Activated CD4-positive, CD25-positive, alpha-beta regulatory T cell treated with anti-CD3 and anti-CD28 coated beads, Interleukin-2, amount 50 U/mL, for 16 hours (primary cell): ENCODE data around the gene FAM184B.

ENCODE experiments used
- DNase-seq: peaks from one replicate; pipeline ENCODE4 v3.0.0-alpha.2; 2020; ENCODE audit warnings: low read depth, low spot score

FAM184B gene

DNA sequence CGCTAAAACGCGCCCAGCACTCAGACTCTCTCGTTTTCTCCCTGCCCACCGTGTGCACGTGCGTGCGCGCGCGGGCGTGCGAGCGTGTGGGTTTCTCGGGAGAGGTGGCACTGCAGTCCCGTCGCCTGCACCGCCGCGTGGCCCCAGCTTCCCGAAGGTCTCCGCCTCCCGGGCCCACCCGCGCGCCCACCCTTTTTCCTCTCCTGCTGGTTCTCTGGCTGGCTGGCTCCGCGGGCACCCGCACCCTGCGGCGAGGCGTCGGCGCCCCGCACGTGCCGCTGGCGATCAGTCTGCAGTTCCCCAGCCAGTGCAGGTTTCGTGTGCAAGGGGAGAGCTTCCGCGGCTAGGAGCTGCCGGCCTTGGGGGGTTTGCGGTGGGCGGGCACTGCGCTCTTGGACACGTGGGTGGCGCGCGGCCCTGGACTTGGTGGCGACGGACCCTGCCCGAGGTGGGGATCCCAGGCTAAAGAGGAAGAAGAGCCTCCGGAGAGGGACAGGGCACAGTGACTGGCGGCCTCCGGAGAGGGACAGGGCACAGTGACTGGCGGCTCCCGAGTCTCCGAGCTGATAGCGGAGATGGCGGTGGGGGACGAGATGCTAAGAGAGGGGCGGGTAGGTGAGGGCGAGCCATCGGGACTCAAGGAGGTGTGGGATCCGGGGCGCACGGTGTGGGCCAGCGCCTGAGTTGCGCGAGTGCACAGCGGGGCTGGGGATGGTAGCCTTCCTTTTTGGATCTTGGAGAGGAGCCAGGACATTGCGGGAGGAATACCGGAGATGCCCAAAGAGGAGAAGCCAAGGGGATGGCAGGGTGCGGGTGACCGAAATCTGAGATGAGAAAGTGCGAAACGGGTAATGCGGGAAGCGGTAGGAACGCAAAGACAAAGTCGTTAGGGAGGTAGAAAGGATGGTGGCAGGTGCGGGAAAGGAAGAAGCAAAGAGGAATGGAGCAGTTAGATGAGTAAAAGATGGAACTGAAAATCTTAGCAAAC is at the start of gene FAM184B:
TSS of gene FAM184B (minus strand) at position 322 of the 988 bp plus-strand sequence. CDS start 322 bp downstream, outside the sequence.
- no peak for DNase-seq

DNA sequence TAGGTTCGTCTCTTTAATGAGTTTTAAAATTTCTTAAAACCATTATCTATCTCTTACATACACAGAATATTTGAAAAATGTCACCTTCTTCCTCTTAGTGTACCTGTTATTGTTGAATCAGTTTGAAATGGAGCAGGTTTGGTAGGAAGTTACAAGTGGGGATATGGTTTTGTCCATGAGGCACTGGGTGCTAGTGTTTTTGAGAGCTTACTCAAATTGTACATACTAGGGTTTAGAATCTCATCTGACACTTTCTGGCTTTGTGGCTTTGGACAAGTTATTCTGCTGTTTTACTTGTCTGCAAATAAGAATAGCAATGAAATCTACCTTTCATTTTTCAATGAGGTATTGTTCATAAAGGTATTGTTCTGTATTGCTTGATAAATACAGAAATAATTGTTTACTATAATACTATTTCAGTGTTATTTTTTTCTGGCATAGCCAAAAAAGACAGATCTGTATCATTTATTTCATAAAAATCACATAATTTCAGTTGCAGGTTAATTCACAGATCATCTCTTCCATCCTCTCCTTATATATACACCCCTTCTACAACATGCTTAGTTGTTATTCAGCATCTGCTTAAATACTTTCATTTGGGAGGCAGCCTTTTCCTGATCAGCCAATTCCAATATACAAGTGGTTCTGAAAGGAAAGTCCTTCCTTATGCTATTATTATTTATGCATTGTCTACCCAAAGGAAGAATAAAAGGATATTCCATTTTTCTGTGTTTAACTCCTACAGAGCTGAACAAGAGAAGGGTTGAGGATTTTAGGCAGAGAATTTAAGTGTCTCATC is 42.6 kb upstream of the FAM184B start:
- no peak for DNase-seq

DNA sequence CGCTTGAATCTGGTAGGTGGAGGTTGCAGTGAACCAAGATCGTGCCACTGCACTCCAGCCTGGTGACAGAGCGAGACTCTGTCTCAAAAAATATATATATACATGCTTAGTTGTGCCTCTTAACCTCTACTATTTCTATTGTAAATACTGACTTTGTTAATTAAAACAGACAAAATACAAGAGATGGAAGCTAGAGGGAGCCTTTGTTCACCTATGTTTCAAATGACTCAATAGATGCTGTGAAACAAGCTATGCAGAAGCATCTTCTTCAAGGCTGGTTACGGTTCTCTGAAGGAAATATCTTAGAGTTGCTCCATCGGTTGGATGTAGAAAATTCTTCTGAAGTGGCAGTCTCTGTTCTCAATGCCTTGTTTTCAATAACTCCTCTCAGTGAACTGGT is 35.6 kb upstream of the FAM184B start:
- no peak for DNase-seq

DNA sequence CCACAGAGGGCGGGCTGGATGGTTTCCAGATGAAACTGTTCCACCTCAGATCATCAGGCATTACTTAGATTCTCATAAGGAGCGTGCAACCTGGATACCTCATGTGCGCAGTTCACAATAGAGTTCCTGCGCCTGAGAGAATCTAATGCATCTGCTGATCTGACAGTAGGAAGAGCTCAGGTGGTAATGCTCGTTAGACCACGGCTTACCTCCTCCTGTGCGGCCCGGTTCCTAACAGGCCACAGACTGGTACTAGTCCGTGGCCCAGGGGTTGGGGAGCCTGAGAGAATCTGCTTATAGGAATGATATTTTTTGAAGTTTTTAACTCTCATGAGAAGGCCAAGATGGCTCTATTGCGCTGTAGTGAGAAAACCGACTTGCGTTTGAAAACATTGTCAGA is 34.7 kb upstream of the FAM184B start:
- DNase-seq, result no peak

DNA sequence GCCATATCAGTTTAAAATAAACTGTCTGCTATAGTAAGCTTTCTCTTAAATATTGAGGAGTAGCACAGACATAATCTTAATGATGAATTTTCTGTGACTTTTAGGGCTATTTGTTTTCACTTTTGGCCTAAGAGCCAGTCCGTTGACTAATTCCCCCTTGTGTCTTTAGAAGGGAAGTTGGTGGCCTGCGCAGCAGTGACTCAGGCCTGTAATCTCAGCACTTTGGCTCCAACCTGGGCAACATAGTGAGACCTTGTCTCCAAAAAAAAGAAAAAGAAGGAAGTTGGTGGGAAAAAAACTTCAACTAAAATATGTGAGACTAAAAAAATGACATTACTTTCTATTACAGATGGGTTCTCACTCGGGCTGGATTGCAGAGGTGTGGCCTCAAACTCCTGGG is 32.7 kb upstream of the FAM184B start:
- DNase-seq, result no peak

DNA sequence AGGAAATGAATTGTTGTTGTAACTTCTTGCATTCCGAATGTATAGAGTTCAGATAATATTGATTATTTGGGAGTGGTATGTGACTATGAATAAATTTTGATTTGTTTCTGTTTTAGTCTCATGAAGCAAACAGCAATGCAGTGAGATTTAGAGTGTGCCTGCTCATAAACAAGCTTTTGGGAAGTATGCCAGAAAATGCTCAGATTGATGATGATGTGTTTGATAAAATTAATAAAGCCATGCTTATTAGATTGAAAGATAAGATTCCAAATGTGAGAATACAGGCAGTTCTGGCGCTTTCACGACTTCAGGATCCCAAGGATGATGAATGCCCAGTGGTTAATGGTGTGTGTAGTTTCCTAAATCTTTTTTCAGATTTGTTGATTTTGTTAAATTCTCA is 31.4 kb upstream of the FAM184B start:
- no peak for DNase-seq

DNA sequence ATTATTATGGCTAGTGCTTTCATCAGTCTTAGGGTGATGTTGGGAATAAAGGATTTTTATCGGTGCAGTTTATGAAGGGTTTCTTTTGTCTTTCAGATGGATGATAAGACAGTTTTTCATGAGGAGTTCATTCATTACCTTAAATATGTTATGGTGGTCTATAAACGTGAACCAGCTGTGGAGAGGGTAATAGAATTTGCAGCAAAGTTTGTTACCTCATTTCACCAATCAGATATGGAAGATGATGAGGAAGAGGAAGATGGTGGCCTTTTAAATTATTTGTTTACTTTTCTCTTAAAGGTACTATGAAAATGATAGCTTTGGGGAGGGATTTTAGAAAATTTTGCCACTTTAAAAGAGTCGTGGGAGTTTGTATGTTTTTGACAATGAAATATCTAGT is 30.7 kb upstream of the FAM184B start:
- DNase-seq, result no peak

DNA sequence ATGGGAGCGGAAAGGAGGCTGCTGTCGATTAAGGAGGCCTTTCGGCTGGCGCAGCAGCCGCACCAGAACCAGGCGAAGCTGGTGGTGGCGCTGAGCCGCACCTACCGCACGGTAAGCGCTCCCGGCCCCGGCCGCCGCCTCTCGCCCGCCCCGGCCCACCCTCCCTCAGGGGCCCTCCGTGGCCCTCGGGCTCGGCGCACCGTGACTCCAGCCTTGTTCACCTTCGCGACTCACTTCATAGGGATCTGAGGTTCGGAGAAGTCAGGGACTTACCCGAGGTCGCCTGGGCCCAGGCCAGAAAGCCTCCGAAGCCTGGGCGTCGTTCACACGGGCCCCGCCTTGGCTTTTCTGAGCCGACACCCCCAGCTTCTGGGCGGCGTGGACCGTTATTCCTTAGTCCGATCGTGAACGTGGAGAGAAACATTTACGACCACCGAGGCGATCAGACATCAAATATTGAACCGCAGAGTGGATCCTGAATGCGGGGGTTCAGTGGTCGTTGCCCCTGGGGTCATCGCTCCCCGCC is 29.7 kb upstream of the FAM184B start:
- DNase-seq, result no peak

DNA sequence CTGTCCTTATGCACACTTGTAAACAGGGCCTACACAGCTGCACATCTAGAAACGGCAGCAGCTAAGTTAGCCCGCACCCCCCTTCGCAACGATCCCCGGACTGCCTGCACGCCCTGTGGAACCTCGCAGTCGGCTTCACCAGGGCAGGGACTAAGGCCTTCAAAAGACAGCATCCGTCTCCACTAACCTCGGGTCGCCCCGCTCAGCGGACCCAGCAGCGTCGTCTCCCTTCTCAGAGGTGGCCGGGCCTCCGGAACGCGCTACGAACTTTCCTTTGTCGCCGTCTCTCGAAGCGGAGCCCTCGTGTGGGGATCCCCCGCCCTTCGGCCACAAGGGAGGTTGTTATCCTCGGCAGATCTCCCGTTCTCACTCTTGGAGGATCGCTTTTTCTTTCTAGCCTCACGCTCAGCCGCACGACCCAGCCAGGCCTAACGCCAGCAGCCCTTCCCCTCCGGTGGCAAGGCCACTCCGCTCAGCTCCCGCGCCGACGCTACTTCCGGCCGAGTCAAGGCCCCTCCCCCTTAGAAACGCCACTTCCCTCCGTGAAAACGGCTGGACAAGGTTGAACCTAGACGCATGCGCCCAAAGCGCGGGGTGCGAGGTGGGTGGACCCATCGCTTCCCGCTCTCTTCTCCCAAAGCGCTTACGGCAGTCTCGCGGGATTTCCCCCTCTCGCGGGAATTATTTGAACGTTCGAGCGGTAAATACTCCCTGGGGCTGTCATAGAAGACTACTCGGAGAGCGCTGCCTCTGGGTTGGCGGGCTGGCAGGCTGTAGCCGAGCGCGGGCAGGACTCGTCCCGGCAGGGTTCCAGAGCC is 29.0 kb upstream of the FAM184B start, which contains the start of the genes DCAF16 and NCAPG:
TSS of gene DCAF16 (minus strand) at position 498 of the 818 bp plus-strand sequence. CDS start 6,616 bp downstream, outside the sequence.
TSS of gene NCAPG (plus strand) at position 720 of the 818 bp plus-strand sequence. CDS start 99 bp downstream, outside the sequence.
- peak; percentile 99 for DNase-seq

DNA sequence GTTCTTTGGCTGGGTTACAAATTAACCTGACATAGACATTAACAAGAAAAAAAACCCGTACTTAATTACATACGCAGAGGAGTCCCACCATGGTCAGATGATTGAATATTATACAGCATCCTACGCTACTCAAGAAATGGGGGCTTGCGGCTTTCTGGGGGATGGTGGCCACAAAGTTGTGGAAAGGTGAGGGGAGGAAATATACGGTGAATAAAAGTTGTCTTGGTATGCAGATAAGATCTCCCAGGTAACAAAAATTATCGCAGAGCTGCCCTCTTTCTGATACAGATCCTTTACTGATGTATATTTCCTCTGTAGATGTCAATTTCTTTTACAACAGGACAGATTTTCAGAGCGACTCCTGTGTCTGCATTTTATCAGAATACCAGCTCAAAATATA is 28.2 kb upstream of the FAM184B start:
- DNase-seq, result no peak

DNA sequence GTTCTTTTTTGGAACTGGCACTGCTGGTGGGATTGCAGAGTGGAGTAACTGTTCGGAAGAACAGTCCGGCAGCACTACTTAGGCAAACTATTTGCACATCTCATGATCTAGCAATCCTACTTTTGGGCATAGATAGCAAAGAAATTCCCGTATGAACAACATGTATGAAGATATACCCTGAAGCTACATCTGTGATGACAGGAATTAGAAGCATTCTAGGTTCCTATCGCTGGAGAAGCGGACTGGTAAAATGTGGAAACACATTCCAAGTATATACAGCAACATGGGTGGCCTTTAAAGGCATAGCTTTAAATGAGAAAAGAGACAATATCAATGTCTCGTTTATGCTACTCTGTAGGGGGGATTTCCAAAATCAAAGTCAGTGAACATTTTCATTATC is 26.0 kb upstream of the FAM184B start:
- no peak for DNase-seq

DNA sequence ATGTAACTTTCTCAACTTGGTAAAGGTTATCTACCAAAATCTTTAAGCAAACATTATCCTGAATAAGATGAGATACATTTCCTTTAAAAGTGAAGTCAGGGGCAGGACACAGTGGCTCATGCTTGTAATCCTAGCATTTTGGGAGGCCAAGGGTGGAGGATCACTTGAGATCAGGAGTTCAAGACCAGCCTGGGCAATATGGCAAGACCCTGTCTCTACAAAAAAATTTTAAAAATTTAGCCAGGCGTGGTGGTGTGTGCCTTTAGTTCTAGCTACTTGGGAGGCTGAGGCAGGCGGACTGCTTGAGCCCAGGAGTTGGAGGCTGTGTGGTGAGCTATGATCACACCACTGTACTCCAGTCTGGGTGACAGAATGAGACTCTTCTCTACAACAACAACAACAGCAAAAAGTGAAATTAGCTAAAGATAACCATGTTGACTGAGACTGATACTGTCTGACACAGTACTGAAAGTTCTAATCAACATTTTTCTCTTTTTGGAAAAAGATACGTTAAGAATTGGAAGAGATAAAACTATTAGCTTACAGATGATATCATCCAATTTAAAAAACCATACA is 24.2 kb upstream of the FAM184B start:
- DNase-seq, result no peak

DNA sequence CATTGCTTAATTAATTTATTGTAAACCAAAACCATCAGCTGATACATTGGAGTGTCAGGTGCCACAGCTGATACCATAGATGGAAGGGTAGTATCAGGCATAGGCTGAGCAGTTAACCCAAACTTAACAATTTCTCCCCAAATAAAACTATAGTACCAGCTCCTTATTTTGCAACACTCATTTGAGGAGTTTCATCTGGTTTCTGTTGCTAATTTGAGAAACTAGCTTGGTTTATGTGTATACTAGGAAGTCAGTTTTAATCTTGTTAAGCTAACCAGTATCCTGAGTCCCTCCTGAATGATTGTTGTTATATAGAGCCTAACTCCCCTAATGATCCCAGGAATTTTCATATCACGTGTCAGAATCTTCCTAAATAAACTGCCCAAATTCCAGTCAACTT is 16.4 kb upstream of the FAM184B start:
- no peak for DNase-seq

DNA sequence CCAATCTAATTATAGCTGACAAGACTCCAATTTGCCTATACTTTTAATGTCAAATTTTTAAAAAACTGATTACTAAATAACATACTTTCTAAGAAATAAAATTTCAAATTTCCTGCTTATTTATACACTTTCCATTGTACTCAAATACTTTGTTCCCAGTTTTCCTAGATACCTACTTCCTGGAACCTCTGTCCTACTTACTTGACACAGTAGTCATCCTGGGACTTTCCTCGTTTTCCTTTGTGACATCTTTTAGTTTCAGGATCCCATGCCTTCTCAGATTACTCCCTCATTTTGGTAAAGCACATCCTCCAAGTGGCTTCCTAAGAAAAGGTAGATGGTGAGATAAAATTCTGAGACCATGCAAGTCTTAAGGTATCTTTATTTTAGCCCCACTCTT is 13.3 kb upstream of the FAM184B start:
- DNase-seq, result no peak

DNA sequence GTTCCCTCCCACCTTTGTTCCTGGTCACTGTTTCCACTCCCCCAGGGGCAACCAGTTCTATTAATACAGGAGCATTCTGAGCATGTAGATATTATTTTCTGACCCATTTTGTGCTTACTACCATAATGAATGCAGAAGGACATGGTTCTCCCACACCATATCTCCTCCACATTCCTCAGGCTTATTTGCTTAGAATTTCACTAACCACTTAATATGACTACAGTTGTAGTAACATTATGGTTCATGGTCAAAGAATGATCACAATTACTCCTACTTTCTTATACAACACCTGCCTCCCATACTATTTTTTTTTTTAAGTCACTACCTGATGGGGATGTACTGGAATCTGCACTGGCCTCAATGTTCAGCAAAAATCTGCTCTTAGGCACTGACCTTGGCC is 7.5 kb upstream of the FAM184B start:
- DNase-seq, result no peak

DNA sequence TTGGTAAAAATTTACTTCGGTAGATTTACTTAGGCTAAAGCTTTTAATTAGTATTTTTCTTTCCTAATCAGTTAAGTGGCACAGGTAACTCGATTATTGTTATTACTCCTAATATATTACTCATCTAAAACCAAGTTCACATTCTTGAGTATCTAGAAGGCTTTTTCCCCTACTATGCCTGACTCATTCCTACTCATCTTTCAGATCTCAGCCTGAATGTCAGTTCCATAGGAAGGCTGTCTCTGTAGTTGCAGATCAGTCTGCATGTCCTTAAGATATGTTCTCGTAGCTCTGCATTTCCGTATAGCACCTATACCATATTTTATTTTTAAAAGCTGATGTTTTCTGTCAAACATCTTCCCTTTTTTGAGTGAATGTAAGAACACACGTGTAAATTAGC is 5.9 kb upstream of the FAM184B start:
- DNase-seq, result no peak

DNA sequence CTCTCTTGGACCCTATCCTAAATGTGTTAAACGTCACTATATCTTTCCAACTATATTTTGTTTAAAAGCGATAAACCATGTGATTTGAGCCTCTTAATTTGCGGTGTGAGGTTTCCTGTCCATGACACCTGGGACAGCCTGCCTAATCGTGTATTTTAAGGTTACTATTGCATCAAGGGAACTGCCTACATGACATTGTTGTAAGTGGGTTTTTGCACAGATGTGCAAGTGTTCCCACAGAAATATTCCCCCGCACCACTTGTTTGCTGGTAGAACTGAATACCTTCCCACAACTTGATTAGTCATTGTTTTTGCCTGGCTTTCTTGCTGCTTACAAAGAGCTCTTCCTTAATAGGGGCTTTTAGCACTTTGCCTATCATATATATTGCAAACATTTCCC is 5.1 kb upstream of the FAM184B start:
- no peak for DNase-seq

DNA sequence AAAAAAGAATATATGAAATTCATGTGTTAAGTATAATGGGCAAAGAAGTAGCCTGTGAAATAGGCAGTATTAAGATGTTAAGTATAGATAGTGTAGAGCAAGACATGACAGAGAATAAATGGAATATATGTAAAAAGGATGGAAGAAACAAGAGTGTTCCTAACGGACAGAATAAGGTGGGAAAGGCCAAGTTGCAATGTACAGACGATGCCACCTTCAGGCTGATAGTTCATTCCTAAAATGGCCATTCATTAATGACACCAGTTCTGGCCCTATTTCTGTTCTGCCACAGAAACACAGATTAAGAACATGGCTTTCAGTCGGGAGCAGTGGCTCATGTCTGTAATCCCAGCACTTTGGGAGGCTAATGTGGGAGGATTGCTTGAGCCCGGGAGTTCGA is 4.4 kb upstream of the FAM184B start:
- DNase-seq, result no peak

DNA sequence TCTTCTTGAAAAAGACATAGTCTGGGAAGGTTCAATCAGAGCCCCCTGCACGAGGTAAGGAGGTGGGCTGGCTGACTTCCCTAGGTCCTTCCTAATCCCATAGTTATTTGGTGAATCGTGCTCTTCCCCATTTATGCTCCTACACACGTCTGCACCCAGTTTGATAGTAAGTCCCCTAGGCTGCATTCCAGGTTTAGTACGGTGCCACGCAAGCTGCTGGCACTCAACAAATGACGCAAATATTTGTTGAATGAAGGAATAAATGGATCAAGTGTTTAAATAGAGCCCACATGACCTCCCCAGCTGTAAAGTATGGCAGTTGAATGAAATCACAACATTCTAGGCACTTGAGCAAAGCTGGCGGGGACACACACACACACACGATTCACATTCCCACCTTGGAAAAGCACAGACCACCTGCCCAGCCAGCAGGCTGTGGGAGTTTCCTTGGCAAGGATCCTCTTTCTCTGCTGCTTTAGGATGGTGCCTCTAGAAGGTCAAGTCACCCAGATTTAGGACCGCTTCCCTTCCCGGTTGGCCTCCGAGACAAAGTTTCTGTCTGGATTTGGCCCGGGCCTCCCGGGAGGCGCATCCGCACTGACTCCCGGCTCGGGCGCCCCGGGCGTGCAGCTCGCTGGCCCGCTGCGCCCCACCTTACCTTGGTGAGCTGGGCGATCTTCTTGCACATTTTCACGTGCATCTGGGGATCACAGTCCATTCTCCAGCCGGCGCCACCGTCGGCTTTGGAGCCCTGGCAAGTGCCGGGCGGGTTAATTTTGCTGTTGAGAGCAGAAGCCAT is 721 bp downstream of the FAM184B start:
- no peak for DNase-seq

DNA sequence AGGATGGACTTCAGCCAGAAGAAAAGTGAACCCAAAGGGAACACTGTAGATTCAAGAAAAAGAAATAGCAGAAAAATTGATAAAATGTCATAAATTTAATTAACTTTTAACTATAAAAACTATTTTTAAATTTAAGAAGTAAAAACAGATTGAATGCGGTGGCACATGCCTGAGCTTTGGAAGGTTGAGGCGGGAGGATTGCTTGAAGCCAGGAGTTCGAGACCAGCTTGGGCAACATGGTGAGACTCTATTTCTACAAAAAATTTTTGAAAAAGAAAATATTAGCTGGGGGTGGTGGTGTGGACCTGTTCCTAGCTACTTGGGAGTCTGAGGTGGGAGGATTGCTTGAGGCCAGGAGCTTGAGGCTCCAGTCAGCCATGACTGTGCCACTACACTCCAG is 3.0 kb downstream of the FAM184B start:
- no peak for DNase-seq
